GM19099 (cell line): ENCODE results near the gene HNRNPA0.

Experiments
- POLR2A ChIP-seq: IDR thresholded peaks from 3 replicates; pipeline ENCODE4 v1.6.1; 2011; ENCODE audit warnings: low read depth; ENCODE audit not compliant: insufficient read length; ENCODE audit errors: extremely low read depth

Gene HNRNPA0

GRCh38 chr5:137712139-137712667 is 42.0 kb downstream of the HNRNPA0 start:
- TF ChIP-seq POLR2A: no peak

- TF ChIP-seq POLR2A: no peak
These were observed 44.1 kb downstream of the HNRNPA0 start for GRCh38 chr5:137710086-137710485.

GRCh38 chr5:137708796-137709559 is 45.2 kb downstream of the HNRNPA0 start:
- no peak for TF ChIP-seq POLR2A

- TF ChIP-seq POLR2A: no peak
These were observed 46.1 kb downstream of the HNRNPA0 start for GRCh38 chr5:137708062-137708461.

- no peak for TF ChIP-seq POLR2A
These were observed 47.3 kb downstream of the HNRNPA0 start for GRCh38 chr5:137706841-137707240.

GRCh38 chr5:137705106-137705505 is 49.1 kb downstream of the HNRNPA0 start:
- TF ChIP-seq POLR2A: no peak

GRCh38 chr5:137703565-137703964 is 50.6 kb downstream of the HNRNPA0 start:
- TF ChIP-seq POLR2A: no peak

- no peak for TF ChIP-seq POLR2A
These were observed 53.9 kb downstream of the HNRNPA0 start for GRCh38 chr5:137700282-137700680.

- TF ChIP-seq POLR2A: no peak
These were observed 54.6 kb downstream of the HNRNPA0 start for GRCh38 chr5:137699336-137700281.

GRCh38 chr5:137696481-137696880 is 57.7 kb downstream of the HNRNPA0 start:
- no peak for TF ChIP-seq POLR2A

- TF ChIP-seq POLR2A: no peak
These were observed 58.3 kb downstream of the HNRNPA0 start for GRCh38 chr5:137695651-137696428.
